RWPE2 (cell line): ENCODE measurements around the gene MGLL.
A peak's percentile ranks its signal among the peaks of the same experiment; 100 is the strongest.

Experiments
- ATAC-seq: fragments of 200-7000 bp; cut with Tn5 transposase; 3 replicates; pipeline ENCODE4 v1.9.1; 2021; ENCODE audit warnings: low read depth
- DNase-seq: peaks from one replicate; pipeline ENCODE4 v3.0.0-alpha.2; 2020; ENCODE audit warnings: low spot score
- H3K27ac ChIP-seq: fragments of 450-650 bp; 2 replicates; pipeline ENCODE4 v1.5.1; 2017; ENCODE audit warnings: mild to moderate bottlenecking; ENCODE audit not compliant: poor library complexity, severe bottlenecking
- H3K27me3 ChIP-seq: fragments of 250-450 bp; sonication (Bioruptor Pico); 2 replicates; pipeline ENCODE4 v1.5.1; 2021; ENCODE audit warnings: mild to moderate bottlenecking, moderate library complexity; ENCODE audit not compliant: insufficient read depth, poor library complexity, severe bottlenecking
- H3K36me3 ChIP-seq: fragments of 250-450 bp; sonication (Bioruptor Pico); 2 replicates; pipeline ENCODE4 v1.5.1; 2020; ENCODE audit warnings: low read depth, mild to moderate bottlenecking, moderate library complexity
- H3K4me1 ChIP-seq: fragments of 250-450 bp; sonication (Bioruptor Pico); 2 replicates; pipeline ENCODE4 v1.5.1; 2021; ENCODE audit warnings: mild to moderate bottlenecking, moderate library complexity; ENCODE audit not compliant: insufficient read depth, poor library complexity, severe bottlenecking
- H3K4me3 ChIP-seq: fragments of 250-450 bp; sonication (Bioruptor Pico); 2 replicates; pipeline ENCODE4 v1.5.1; 2021; ENCODE audit warnings: mild to moderate bottlenecking, moderate library complexity; ENCODE audit not compliant: severe bottlenecking
- H3K9me3 ChIP-seq: fragments of 250-450 bp; sonication (Bioruptor Pico); 2 replicates; pipeline ENCODE4 v1.5.1; 2021; ENCODE audit warnings: mild to moderate bottlenecking, moderate library complexity; ENCODE audit not compliant: severe bottlenecking
- TF ChIP-seq, protein P1 (sequence below): fragments of 450-650 bp; IDR thresholded peaks from one replicate; pipeline ENCODE4 v1.5.1; 2017; ENCODE audit warnings: mild to moderate bottlenecking, moderate library complexity; ENCODE audit not compliant: poor library complexity, severe bottlenecking

The MGLL gene

DNA sequence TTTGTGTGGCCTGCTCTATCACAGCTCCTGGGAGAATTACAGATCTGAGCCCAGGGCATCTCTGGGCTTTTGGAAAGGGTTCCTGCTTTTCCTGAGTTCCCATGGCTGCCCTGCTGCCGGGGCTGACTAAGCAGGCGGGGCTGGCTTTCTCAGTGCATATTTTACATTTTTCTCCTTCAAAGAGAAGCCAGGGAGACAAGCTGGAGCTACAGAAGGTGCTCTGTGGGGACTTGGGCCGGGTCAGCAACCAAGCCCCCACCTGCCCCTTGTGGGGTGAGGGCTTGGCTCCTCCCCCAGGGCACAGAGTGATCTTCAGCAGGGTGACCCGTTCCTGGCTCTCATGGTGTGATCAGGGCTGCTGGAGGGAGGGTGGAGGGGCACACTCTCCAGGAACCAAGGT is 132.2 kb downstream of the MGLL start:
- ATAC-seq (peak; percentile 73), DNase-seq (peak; percentile 39)
- Histone ChIP-seq H3K27me3 (no peaks in the 10 kb centered on the region), H3K4me3 (no peak overlapping the region), H3K9me3 (no peaks in the 10 kb centered on the region), H3K27ac (peak overlapping the region; percentile 91), H3K36me3 (no peaks in the 10 kb centered on the region), H3K4me1 (peaks cover 15% of the 10 kb centered on the region)
- TF ChIP-seq, protein P1, sequence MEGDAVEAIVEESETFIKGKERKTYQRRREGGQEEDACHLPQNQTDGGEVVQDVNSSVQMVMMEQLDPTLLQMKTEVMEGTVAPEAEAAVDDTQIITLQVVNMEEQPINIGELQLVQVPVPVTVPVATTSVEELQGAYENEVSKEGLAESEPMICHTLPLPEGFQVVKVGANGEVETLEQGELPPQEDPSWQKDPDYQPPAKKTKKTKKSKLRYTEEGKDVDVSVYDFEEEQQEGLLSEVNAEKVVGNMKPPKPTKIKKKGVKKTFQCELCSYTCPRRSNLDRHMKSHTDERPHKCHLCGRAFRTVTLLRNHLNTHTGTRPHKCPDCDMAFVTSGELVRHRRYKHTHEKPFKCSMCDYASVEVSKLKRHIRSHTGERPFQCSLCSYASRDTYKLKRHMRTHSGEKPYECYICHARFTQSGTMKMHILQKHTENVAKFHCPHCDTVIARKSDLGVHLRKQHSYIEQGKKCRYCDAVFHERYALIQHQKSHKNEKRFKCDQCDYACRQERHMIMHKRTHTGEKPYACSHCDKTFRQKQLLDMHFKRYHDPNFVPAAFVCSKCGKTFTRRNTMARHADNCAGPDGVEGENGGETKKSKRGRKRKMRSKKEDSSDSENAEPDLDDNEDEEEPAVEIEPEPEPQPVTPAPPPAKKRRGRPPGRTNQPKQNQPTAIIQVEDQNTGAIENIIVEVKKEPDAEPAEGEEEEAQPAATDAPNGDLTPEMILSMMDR: no peak

DNA sequence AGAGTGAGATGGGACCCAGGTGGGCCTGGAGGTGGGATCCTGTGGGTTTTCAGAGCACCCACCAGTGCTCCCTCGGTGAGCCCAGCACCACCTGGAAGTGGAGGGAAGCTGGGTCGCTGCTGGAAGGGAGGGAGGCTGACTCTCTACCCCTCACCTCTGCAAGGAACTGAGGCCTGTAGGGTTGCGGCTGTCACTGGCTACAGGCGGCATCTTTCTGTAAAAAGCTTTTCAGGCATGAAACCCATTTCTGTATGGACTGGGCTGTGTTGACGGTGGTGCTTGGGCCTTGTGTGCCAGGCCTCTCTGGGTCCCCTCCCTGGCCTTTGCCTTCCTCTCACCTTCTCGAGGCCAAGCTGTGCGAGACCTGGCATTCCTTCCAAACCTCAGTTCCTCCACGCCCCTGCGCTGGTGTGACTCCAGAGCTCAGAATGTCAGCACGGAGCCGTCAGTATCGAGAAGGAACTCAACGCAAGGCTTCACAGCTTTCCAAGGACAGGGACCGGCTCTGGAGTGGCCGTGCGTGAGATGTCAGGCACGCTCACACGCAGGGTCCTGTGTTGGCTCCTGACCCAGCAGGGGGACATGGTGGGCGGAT is 133.0 kb downstream of the MGLL start:
- ATAC-seq: no peak

DNA sequence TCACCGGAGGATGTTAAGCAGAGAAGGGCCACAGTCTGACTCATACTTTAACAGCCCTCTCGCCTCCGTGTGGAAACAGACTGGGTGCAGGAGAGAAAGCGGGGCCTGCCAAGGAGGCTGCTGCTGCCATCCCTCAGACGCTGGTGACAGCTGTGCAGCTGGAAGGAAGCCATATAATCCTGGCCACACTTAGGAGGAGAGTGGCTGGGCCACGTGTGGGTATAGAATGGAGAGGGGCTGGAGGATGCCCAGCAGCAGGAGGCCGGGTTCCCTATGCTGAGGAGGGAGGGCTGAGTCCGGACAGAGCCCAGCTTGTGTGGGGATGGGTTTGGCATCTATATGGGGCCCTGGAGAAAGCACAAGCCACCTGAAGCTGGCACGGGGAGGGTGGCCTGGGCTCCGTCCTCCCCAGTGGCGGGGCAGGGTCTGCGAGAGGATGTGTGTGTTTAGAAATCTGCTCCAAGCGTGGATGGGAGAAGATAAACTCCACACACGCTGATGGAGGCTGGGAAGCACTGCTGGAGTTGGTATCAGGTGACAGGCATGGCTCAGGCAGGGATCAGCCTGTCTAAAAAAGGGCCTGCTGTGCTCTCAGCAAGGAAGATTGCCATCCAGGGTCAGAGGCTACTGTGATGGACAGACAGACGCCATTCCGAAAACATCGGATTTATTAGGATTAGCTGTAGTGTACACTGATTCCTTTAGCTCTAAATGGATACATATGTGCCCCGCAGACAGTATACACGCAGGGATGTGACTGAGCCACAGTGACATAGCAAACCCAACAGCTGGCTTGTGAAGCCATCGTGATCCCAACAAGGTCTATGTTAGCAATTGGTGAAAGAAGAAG is 133.7 kb downstream of the MGLL start:
- H3K27ac ChIP-seq: peak overlapping the region; percentile 91
- TF ChIP-seq, protein P1: no peak
- DNase-seq (peak; percentile 37), ATAC-seq (no peak)
- peaks cover 15% of the 10 kb centered on the region for H3K4me1 ChIP-seq
- H3K4me3 ChIP-seq: no peak overlapping the region
- H3K9me3 ChIP-seq: no peaks in the 10 kb centered on the region
- no peaks in the 10 kb centered on the region for H3K36me3 ChIP-seq
- H3K27me3 ChIP-seq: no peaks in the 10 kb centered on the region

More for the DNA sequence above, 133.0 kb downstream of the MGLL start:
- TF ChIP-seq, protein P1: no peak
- H3K4me1 ChIP-seq: peaks cover 15% of the 10 kb centered on the region
- no peak overlapping the region for H3K4me3 ChIP-seq
- H3K36me3 ChIP-seq: no peaks in the 10 kb centered on the region
- no peaks in the 10 kb centered on the region for H3K9me3 ChIP-seq
- DNase-seq: peak; percentile 45
- H3K27me3 ChIP-seq: no peaks in the 10 kb centered on the region
- peak overlapping the region; percentile 91 for H3K27ac ChIP-seq

DNA sequence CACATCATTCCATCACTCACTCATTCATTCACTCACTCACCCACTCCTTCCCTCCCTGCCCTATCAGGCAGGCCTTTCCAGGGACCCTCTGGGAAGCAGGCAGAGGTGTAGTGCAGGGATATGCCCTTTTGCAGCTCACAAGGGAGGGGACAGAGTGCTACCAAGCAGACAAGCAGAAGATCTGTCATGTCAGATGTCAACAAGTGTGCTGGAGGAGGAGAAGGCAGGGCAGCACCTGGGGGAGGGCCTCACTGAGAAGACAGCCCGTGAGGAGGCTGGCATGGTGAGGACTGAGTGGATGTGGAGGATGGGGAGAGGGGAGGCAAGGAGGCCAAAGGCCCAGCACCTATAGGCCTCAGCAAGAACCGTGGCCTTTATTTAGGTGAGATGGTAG is 134.3 kb downstream of the MGLL start:
- TF ChIP-seq, protein P1: no peak
- no peaks in the 10 kb centered on the region for H3K27me3 ChIP-seq
- H3K4me3 ChIP-seq: no peak overlapping the region
- H3K36me3 ChIP-seq: no peaks in the 10 kb centered on the region
- H3K9me3 ChIP-seq: no peaks in the 10 kb centered on the region
- no peak for ATAC-seq
- peaks cover 15% of the 10 kb centered on the region for H3K4me1 ChIP-seq
- no peak overlapping the region for H3K27ac ChIP-seq
- DNase-seq: peak; percentile 9

DNA sequence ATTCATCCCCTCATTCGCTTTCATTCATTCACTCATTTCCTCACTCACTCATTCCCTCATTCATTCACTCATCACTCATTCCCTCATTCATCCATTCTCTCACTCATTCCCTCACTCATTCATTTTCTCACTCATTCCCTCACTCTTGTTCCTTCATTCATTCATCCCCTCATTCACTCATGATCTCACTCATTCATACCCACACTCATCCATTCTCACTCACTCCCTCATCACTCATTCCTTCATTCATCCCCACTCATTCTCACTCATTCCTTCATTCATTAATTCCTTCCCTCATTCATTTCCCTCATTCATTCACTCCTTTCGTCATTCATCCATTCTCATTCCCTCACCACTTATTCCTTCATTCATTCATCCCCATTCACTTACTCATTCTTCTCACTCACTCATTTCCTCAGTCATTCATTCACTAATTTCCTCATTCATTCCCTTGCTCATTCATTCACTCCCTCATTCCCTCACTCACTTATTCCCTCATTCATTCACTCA is 135.0 kb downstream of the MGLL start:
- H3K4me3 ChIP-seq: no peak overlapping the region
- TF ChIP-seq, protein P1: no peak
- H3K27me3 ChIP-seq: no peaks in the 10 kb centered on the region
- H3K9me3 ChIP-seq: no peaks in the 10 kb centered on the region
- H3K36me3 ChIP-seq: no peaks in the 10 kb centered on the region
- ATAC-seq (no peak), DNase-seq (no peak)
- H3K27ac ChIP-seq: no peak overlapping the region
- peaks cover 15% of the 10 kb centered on the region for H3K4me1 ChIP-seq
